Astrocyte (in vitro differentiated cells and primary cell): ENCODE results near the gene NCOA3. TPM values are rescaled to one million over a fixed set of nuclear protein-coding genes. Genes with fewer than 3 reads are reported as not detected.

Experiments used
- DNase-seq: peaks from one replicate; pipeline ENCODE4 v3.0.0-alpha.2; 2010; ENCODE audit warnings: low read depth
- FAIRE-seq: peaks from 2 replicates; lab custom pipeline; 2011; peaks lifted over from hg19 to GRCh38; lab: Jason Lieb, UNC
- H2AFZ ChIP-seq: 2 replicates; pipeline ENCODE4 v1.6.0; 2012; ENCODE audit warnings: low read depth, low read length, inconsistent platforms
- H3K27ac ChIP-seq: 2 replicates; pipeline ENCODE4 v1.5.1; 2011; ENCODE audit warnings: low read depth, low read length, inconsistent platforms
- H3K27me3 ChIP-seq: 2 replicates; pipeline ENCODE4 v1.6.0; 2011; ENCODE audit warnings: low read length, inconsistent platforms; ENCODE audit not compliant: insufficient read depth
- H3K36me3 ChIP-seq: 2 replicates; pipeline ENCODE4 v1.5.1; 2011; ENCODE audit warnings: low read length, inconsistent platforms; ENCODE audit not compliant: insufficient read depth
- H3K4me1 ChIP-seq: 2 replicates; pipeline ENCODE4 v1.5.1; 2011; ENCODE audit warnings: low read length, inconsistent platforms; ENCODE audit not compliant: insufficient read depth
- H3K4me2 ChIP-seq: 2 replicates; pipeline ENCODE4 v1.6.0; 2012; ENCODE audit warnings: low read length, inconsistent platforms
- H3K4me3 ChIP-seq: 2 replicates; pipeline ENCODE4 v1.5.1; 2011; ENCODE audit warnings: low read depth, mild to moderate bottlenecking, low read length, inconsistent platforms; ENCODE audit not compliant: insufficient read depth
- H3K79me2 ChIP-seq: 2 replicates; pipeline ENCODE4 v1.6.0; 2012; ENCODE audit warnings: mild to moderate bottlenecking, low read length, inconsistent platforms; ENCODE audit not compliant: insufficient read depth
- H3K9ac ChIP-seq: 2 replicates; pipeline ENCODE4 v1.6.0; 2012; ENCODE audit warnings: mild to moderate bottlenecking, low read length, inconsistent platforms
- H3K9me3 ChIP-seq: 2 replicates; pipeline ENCODE4 v1.5.1; 2012; ENCODE audit warnings: low read depth, mild to moderate bottlenecking, low read length, inconsistent platforms; ENCODE audit not compliant: insufficient read depth
- H4K20me1 ChIP-seq: 2 replicates; pipeline ENCODE4 v1.6.0; 2012; ENCODE audit warnings: low read length, inconsistent platforms; ENCODE audit not compliant: insufficient read depth
- H3K27ac Mint-ChIP-seq: one replicate; pipeline ENCODE4 v1.8.0; 2021; ENCODE audit warnings: mild to moderate bottlenecking, mixed read lengths; ENCODE audit not compliant: unreplicated experiment
- H3K27me3 Mint-ChIP-seq: one replicate; pipeline ENCODE4 v1.8.0; 2021; ENCODE audit warnings: low read depth, mixed read lengths; ENCODE audit not compliant: unreplicated experiment
- H3K36me3 Mint-ChIP-seq: one replicate; pipeline ENCODE4 v1.8.0; 2021; ENCODE audit warnings: low read depth, mixed read lengths; ENCODE audit not compliant: unreplicated experiment
- H3K4me1 Mint-ChIP-seq: one replicate; pipeline ENCODE4 v1.8.0; 2021; ENCODE audit warnings: low read depth, mixed read lengths; ENCODE audit not compliant: unreplicated experiment
- H3K4me3 Mint-ChIP-seq: one replicate; pipeline ENCODE4 v1.8.0; 2021; ENCODE audit warnings: mild to moderate bottlenecking, moderate library complexity, mixed read lengths; ENCODE audit not compliant: unreplicated experiment
- H3K9me3 Mint-ChIP-seq: one replicate; pipeline ENCODE4 v1.8.0; 2021; ENCODE audit warnings: mild to moderate bottlenecking, mixed read lengths; ENCODE audit not compliant: unreplicated experiment
- CTCF ChIP-seq: IDR thresholded peaks from 2 replicates; pipeline ENCODE4 v1.5.1; 2011; ENCODE audit warnings: low read depth, mild to moderate bottlenecking, inconsistent platforms, low read length, moderate library complexity; ENCODE audit not compliant: insufficient read depth
- EZH2 ChIP-seq: IDR thresholded peaks from 2 replicates; pipeline ENCODE4 v1.6.1; 2012; ENCODE audit warnings: mild to moderate bottlenecking, low read length, inconsistent platforms; ENCODE audit not compliant: insufficient read depth
- total RNA-seq: library from RNA; stranded (reverse); gene quantifications from 2 replicates; pipeline ENCODE4 v1.2.1, GENCODE V29; 2021

Gene NCOA3
- total RNA-seq, 1 donor from 2014 or later: 30.5 TPM

GRCh38 chr20:47687095-47687987, 185.7 kb downstream of the NCOA3 start:
- no peak for TF ChIP-seq CTCF
- Mint-ChIP-seq H3K27me3 (no peaks in the 10 kb centered on the region), H3K27ac (peak overlapping the region; percentile 97), H3K36me3 (peaks cover 4% of the 10 kb centered on the region), H3K9me3 (peaks cover 2% of the 10 kb centered on the region), H3K4me3 (no peak overlapping the region), H3K4me1 (peaks cover 34% of the 10 kb centered on the region)
- Histone ChIP-seq H3K4me3 (no peak overlapping the region), H4K20me1 (no peaks in the 10 kb centered on the region), H3K27me3 (no peaks in the 10 kb centered on the region), H3K9me3 (peaks cover 23% of the 10 kb centered on the region), H3K9ac (peak overlapping the region; percentile 78), H3K27ac (peak overlapping the region; percentile 85), H3K79me2 (no peaks in the 10 kb centered on the region), H2AFZ (peak overlapping the region; percentile 68), H3K4me1 (peaks cover 22% of the 10 kb centered on the region), H3K36me3 (no peaks in the 10 kb centered on the region), H3K4me2 (peak overlapping the region; percentile 65)
- FAIRE-seq (no peak), DNase-seq (no peak)

DNA sequence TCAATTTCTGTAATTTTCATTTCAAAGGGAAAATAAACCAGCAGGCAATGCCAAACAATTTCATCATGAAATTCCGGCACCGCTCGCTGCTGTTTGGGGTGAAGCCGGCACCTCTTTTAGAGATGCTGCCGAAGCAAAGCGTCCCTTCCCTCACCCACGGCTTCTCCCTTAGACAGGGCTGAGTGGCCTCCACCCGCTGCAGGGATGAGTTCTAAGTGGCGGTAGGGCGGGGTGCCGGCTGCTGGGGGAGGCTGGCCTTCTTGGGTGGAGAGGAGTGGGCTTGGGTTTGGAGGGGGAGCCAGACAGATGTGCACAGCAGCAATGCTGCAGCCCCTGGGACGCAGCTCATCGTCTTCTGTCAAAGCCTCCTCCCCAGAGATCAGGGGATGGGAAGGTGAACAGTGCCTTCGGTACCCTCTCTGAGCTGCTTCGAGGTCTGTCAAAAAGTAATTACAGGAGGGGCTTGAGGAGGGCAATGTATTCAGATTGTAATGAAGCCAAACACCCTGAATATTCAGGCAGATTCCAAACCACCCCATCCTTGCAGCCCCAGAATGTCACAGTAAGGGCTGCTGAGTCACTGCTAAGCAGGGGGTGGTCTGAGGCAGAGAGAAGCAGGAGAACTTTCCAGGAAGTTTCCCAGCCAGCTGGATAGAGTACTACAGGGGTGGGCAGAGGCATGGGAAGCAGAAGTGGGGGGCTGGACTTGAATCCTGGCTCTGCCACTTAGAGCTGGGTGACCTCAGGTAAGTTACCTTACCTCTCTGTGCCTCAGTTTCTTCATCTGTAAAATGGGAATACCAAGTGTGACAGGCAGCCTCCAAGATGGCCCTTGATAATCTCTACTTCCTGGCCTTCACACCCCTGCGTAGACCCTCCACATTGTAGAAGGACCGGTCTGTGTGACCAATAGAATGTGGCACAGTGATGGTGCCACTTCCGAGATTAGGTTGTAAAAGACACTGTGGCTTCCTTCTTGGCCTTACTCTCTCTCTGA, 187.0 kb downstream of the NCOA3 start:
- Histone ChIP-seq H4K20me1 (no peaks in the 10 kb centered on the region), H3K9ac (no peak overlapping the region), H3K4me3 (no peak overlapping the region), H3K4me1 (peaks cover 22% of the 10 kb centered on the region), H3K4me2 (peak overlapping the region; percentile 39), H3K36me3 (no peaks in the 10 kb centered on the region), H3K27me3 (no peaks in the 10 kb centered on the region), H3K79me2 (no peaks in the 10 kb centered on the region), H2AFZ (no peak overlapping the region), H3K27ac (peak overlapping the region; percentile 5), H3K9me3 (peaks cover 27% of the 10 kb centered on the region)
- H3K36me3 Mint-ChIP-seq: peaks cover 4% of the 10 kb centered on the region
- peak; percentile 58 for DNase-seq
- H3K27me3 Mint-ChIP-seq: no peaks in the 10 kb centered on the region
- H3K4me1 Mint-ChIP-seq: peaks cover 34% of the 10 kb centered on the region
- TF ChIP-seq EZH2 (no peak), CTCF (no peak)
- no peak overlapping the region for H3K4me3 Mint-ChIP-seq
- peak overlapping the region; percentile 73 for H3K27ac Mint-ChIP-seq
- FAIRE-seq: no peak
- no peaks in the 10 kb centered on the region for H3K9me3 Mint-ChIP-seq
